Heart left ventricle (tissue), 16 donors: ENCODE measurements around the gene ABLIM2. TPM values are rescaled to one million over a fixed set of nuclear protein-coding genes. Genes with fewer than 3 reads are reported as not detected.

Experiments used
- ATAC-seq, 4 donors: fragments of 200-7000 bp; cut with Tn5 transposase; one replicate each; pipeline ENCODE4 v1.9.1; 2020 to 2022; ENCODE audit warnings: moderate library complexity in 4 of 4, mild to moderate bottlenecking in 3 of 4, moderate number of reproducible peaks in 1 of 4
- DNase-seq, 5 donors: peaks; one replicate each; pipeline ENCODE4 v3.0.0-alpha.2; 2020
- H3K27ac ChIP-seq, 12 donors: fragments of 200-600 bp; sonication (generic) in 4 of 12; one replicate each; pipeline versions ENCODE4 v1.5.0 to v1.8.0; 2016 to 2022; ENCODE audit warnings: mild to moderate bottlenecking in 2 of 12
- H3K27me3 ChIP-seq, 9 donors: fragments of 200-600 bp; sonication (generic) in 2 of 9; one replicate each; pipeline versions ENCODE4 v1.5.1 to v1.8.0; 2016 to 2022; ENCODE audit warnings: mild to moderate bottlenecking in 3 of 9
- H3K36me3 ChIP-seq, 9 donors: fragments of 200-600 bp; sonication (generic) in 2 of 9; one replicate each; pipeline versions ENCODE4 v1.5.0 to v1.8.0; 2018 to 2022; ENCODE audit warnings: mild to moderate bottlenecking in 2 of 9
- H3K4me1 ChIP-seq, 12 donors: fragments of 200-600 bp; sonication (generic) in 4 of 12; one replicate each; pipeline versions ENCODE4 v1.5.0 to v1.8.0; 2016 to 2022; ENCODE audit warnings: mild to moderate bottlenecking in 3 of 12
- H3K4me3 ChIP-seq, 12 donors: fragments of 200-600 bp; sonication (generic) in 4 of 12; one replicate each; pipeline versions ENCODE4 v1.5.0 to v1.8.0; 2017 to 2022; ENCODE audit warnings: mild to moderate bottlenecking in 9 of 12, moderate library complexity in 4 of 12
- H3K9me3 ChIP-seq, 12 donors: fragments of 200-600 bp; sonication (generic) in 4 of 12; one replicate each; pipeline versions ENCODE4 v1.5.0 to v1.8.0; 2016 to 2022; ENCODE audit warnings: mild to moderate bottlenecking in 1 of 12
- CTCF ChIP-seq, 12 donors: fragments of 200-600 bp; sonication (generic) in 4 of 12; IDR thresholded peaks; one replicate each; pipeline versions ENCODE4 v1.5.0 to v1.8.0; 2018 to 2022; ENCODE audit warnings: antibody characterized with exemption in 12 of 12, mild to moderate bottlenecking in 5 of 12
- POLR2A ChIP-seq, 2 donors: fragments of 450-650 bp; IDR thresholded peaks; one replicate each; pipeline ENCODE4 v1.6.1; 2017; ENCODE audit warnings: antibody characterized with exemption in 2 of 2, mild to moderate bottlenecking in 2 of 2, moderate library complexity in 2 of 2
- WGBS, 4 donors: extraction: QIAGEN DNeasy Blood & Tissue Kit in 2 of 4; methylation state at CpG; one replicate each; pipeline versions ENCODE4 v1.1.5 to v1.1.7; 2013 to 2018; 5-methylcytosine and 5-hydroxymethylcytosine counted together
- intact Hi-C, 10 donors: fragments of 100-400 bp; cut with DNase I; formaldehyde crosslinking; loops; one replicate each; pipeline versions ENCODE4 v1.11.1 to v1.14.2; 2022
- polyA plus RNA-seq, 2 donors: library from polyadenylated mRNA; stranded (reverse); fragments of 200-250 nt; gene quantifications; one replicate each; pipeline ENCODE4 v1.2.3, GENCODE V29; 2013
- total RNA-seq, 9 donors: library from RNA; depleted of rRNA in 2 of 9; stranded (reverse); fragments of >200 nt in 2 of 9; fragmentation: NEBNext Ultra II Directional in 3 of 9; extraction: Animal tissue kit (Norgen Biotek cat#: 25700) in 3 of 9; gene quantifications; one replicate each; pipeline versions ENCODE4 v1.1.0 to v1.2.4, GENCODE V29; 2016 to 2023
- donor health status: ischemic (EF 13 %, LVEDD 7.1; RV severe dilation, severe dysfunction).
- donor health status: healthy with polysubstance abuse.
- donor health status: DM: no; HTN: yes; CAD: no.
- donor health status: DM: no; HTN: no; CAD: no.
- donor health status: ischemic (EF 25% LVEDD 6.9; RV normal size, moderate dysfunction).
- donor health status: ischemic (EF 25% LVEDD 5.7; RV mildly dilated, moderate dysfunction).
- donor health status: healthy.
- donor health status: DM: yes; HTN: yes; CAD: no.
- donor health status: ischemic (EF 35%, LVEDD 5.7; RV mildly dilated, moderate dysfunction).
- donor health status: nonischemic (EF 11% LVEDD 7.7; RV severe dilation, severe dysfunction).
- donor health status: DM: yes; HTN: yes; CAD: no.
- donor health status: PGD.
- donor health status: ischemic (EF 29% LVEDD 5.4; RV normal size, mild dysfunction).
- donor health status: nonischemic (EF 23%, LVEDD 6.1; RV moderate dilation, normal function).

Gene ABLIM2
- total and polyA plus RNA-seq, 11 donors: 11.1 to 27.9 (median 18.4) TPM

- peak in 3 of 4 donors; percentile 25 to 67 (median 43) for ATAC-seq
- 66 to 76% (median 68%) methylated on average over 21 to 23 of the region's 23 CpGs for WGBS, 4 donors
- peak in 4 of 5 donors; percentile 48 to 71 (median 70) for DNase-seq
- Histone ChIP-seq H3K27me3 (no peaks in the 10 kb centered on the region), H3K4me3 (no peak overlapping the region), H3K9me3 (no peaks in the 10 kb centered on the region), H3K27ac (peak overlapping the region in 7 of 12 donors; percentile 4 to 75 (median 37)), H3K36me3 (no peaks in the 10 kb centered on the region), H3K4me1 (peaks cover 4 to 43% (median 27%) of the 10 kb centered on the region in 12 donors)
- intact Hi-C loops: no loop called here
- no peak for TF ChIP-seq CTCF (IDR thresholded peaks at IDR 0.05)
Measured at GRCh38 chr4:7964890-7965662, 193.5 kb downstream of the ABLIM2 start.

- peaks cover 0 to 39% (median 23%) of the 10 kb centered on the region in 12 donors for H3K4me1 ChIP-seq
- TF ChIP-seq CTCF (IDR thresholded peaks at IDR 0.05) (no peak), POLR2A (IDR thresholded peaks at IDR 0.05) (no peak)
- intact Hi-C loops: no loop called here
- peak overlapping the region in 4 of 12 donors; percentile 4 to 75 (median 38) for H3K27ac ChIP-seq
- no peak for ATAC-seq
- H3K36me3 ChIP-seq: no peaks in the 10 kb centered on the region
- H3K27me3 ChIP-seq: no peaks in the 10 kb centered on the region
- no peak for DNase-seq
- no peak overlapping the region for H3K4me3 ChIP-seq
- 85 to 91% (median 87%) methylated on average over 5 of the region's 5 CpGs for WGBS, 4 donors
- no peaks in the 10 kb centered on the region for H3K9me3 ChIP-seq
Measured at GRCh38 chr4:7964459-7964858, 194.2 kb downstream of the ABLIM2 start.

- Histone ChIP-seq H3K27ac (no peak overlapping the region), H3K4me3 (no peak overlapping the region), H3K4me1 (peaks cover 0 to 31% (median 15%) of the 10 kb centered on the region in 12 donors), H3K9me3 (no peaks in the 10 kb centered on the region), H3K27me3 (no peaks in the 10 kb centered on the region), H3K36me3 (no peaks in the 10 kb centered on the region)
- no peak for TF ChIP-seq POLR2A (IDR thresholded peaks at IDR 0.05)
- TF ChIP-seq CTCF (IDR thresholded peaks at IDR 0.05): no peak
- no peak for DNase-seq
- 90 to 98% (median 95%) methylated on average over 11 to 12 of the region's 12 CpGs for WGBS, 4 donors
- intact Hi-C loops: no loop called here
- ATAC-seq: no peak
Measured at GRCh38 chr4:7963691-7964090, 194.9 kb downstream of the ABLIM2 start.

- Histone ChIP-seq H3K4me3 (no peak overlapping the region), H3K27ac (no peak overlapping the region), H3K4me1 (peaks cover 0 to 23% (median 9%) of the 10 kb centered on the region in 12 donors), H3K9me3 (no peaks in the 10 kb centered on the region), H3K36me3 (no peaks in the 10 kb centered on the region), H3K27me3 (no peaks in the 10 kb centered on the region)
- 89 to 92% (median 91%) methylated on average over 17 of the region's 17 CpGs for WGBS, 4 donors
- DNase-seq: no peak
- no peak for ATAC-seq
- intact Hi-C loops: no loop called here
- TF ChIP-seq POLR2A (IDR thresholded peaks at IDR 0.05): no peak
- TF ChIP-seq CTCF (IDR thresholded peaks at IDR 0.05): no peak
Measured at GRCh38 chr4:7962609-7963508, 195.8 kb downstream of the ABLIM2 start.
